Neuronal stem cell (in vitro differentiated cells): ENCODE results near the gene PDCD5.
"Not testable (repeated sequence)": the region's sequence is repeated elsewhere in the genome, so short reads cannot be mapped to it uniquely, and the experiment has no call there.

Experiments
- DNase-seq: peaks from one replicate; pipeline ENCODE4 v3.0.0-alpha.2; 2013; ENCODE audit warnings: low spot score
- H2AFZ ChIP-seq: one replicate; pipeline ENCODE4 v1.6.1; 2013; ENCODE audit warnings: mild to moderate bottlenecking, low read length, inconsistent platforms
- H2AK5ac ChIP-seq: 2 replicates; pipeline ENCODE4 v1.6.1; 2013; ENCODE audit warnings: low read depth, mild to moderate bottlenecking, inconsistent platforms, low read length, moderate library complexity, mixed read lengths
- H2BK120ac ChIP-seq: 2 replicates; pipeline ENCODE4 v1.6.1; 2013; ENCODE audit warnings: low read depth, mild to moderate bottlenecking, inconsistent platforms, low read length, moderate library complexity, mixed read lengths
- H2BK12ac ChIP-seq: one replicate; pipeline ENCODE4 v1.6.1; 2013; ENCODE audit warnings: low read length, inconsistent platforms
- H2BK15ac ChIP-seq: 2 replicates; pipeline ENCODE4 v1.6.1; 2013; ENCODE audit warnings: mild to moderate bottlenecking, low read length, inconsistent platforms, mixed read lengths
- H2BK5ac ChIP-seq: one replicate; pipeline ENCODE4 v1.6.1; 2013; ENCODE audit warnings: inconsistent platforms, mild to moderate bottlenecking, low read length, moderate library complexity
- H3K14ac ChIP-seq: one replicate; pipeline ENCODE4 v1.6.1; 2013; ENCODE audit warnings: low read length, inconsistent platforms
- H3K18ac ChIP-seq: 2 replicates; pipeline ENCODE4 v1.6.1; 2013; ENCODE audit warnings: low read length, inconsistent platforms
- H3K23ac ChIP-seq: 2 replicates; pipeline ENCODE4 v1.6.1; 2013; ENCODE audit warnings: low read depth, mild to moderate bottlenecking, mixed read lengths, low read length, inconsistent platforms; ENCODE audit not compliant: poor library complexity
- H3K27ac ChIP-seq: replicated peaks from 3 replicates; pipeline ENCODE4 v1.5.1; 2013; ENCODE audit warnings: low read length, inconsistent platforms
- H3K27me3 ChIP-seq, 3 experiments: 2 replicates each; pipeline ENCODE4 v1.6.1; 2013; ENCODE audit warnings: low read length in 3 of 3, mild to moderate bottlenecking in 2 of 3, inconsistent platforms in 1 of 3, low read depth in 1 of 3, mixed read lengths in 1 of 3, moderate library complexity in 1 of 3; ENCODE audit not compliant: control insufficient read depth in 3 of 3, insufficient read depth in 3 of 3
- H3K36me3 ChIP-seq, 2 donors: replicated peaks in 1 of 2; 2 replicates each; pipeline ENCODE4 v1.6.1; 2013; ENCODE audit warnings: low read length in 2 of 2; ENCODE audit not compliant: control insufficient read depth in 2 of 2, insufficient read depth in 2 of 2
- H3K4ac ChIP-seq: 2 replicates; pipeline ENCODE4 v1.6.1; 2013; ENCODE audit warnings: inconsistent platforms, mild to moderate bottlenecking, low read length, moderate library complexity
- H3K4me1 ChIP-seq, 2 donors: 1 replicate in 1 of 2; 2 replicates in 1 of 2; pipeline ENCODE4 v1.6.1; 2013; ENCODE audit warnings: low read length in 2 of 2, low read depth in 1 of 2; ENCODE audit not compliant: control insufficient read depth in 2 of 2, insufficient read depth in 1 of 2
- H3K4me2 ChIP-seq: one replicate; pipeline ENCODE4 v1.6.1; 2013; ENCODE audit warnings: mild to moderate bottlenecking, low read length, inconsistent platforms; ENCODE audit not compliant: insufficient read depth, poor library complexity, severe bottlenecking
- H3K4me3 ChIP-seq, 2 donors: 2 replicates each; pipeline ENCODE4 v1.5.1; 2013; ENCODE audit warnings: low read length in 2 of 2, mild to moderate bottlenecking in 2 of 2, inconsistent platforms in 1 of 2, moderate library complexity in 1 of 2
- H3K79me1 ChIP-seq: one replicate; pipeline ENCODE4 v1.6.1; 2013; ENCODE audit warnings: low read depth, mild to moderate bottlenecking, inconsistent platforms, low read length, moderate library complexity
- H3K9ac ChIP-seq: one replicate; pipeline ENCODE4 v1.6.1; 2013; ENCODE audit warnings: mild to moderate bottlenecking, low read depth, low read length, inconsistent platforms; ENCODE audit not compliant: poor library complexity
- H3K9me3 ChIP-seq, 2 donors: replicated peaks in 1 of 2; 2 replicates each; pipeline versions ENCODE3 to v1.6.1; 2013; ENCODE audit warnings: low read length in 2 of 2, mild to moderate bottlenecking in 2 of 2, inconsistent platforms in 1 of 2, low read depth in 1 of 2, mixed read lengths in 1 of 2, moderate library complexity in 1 of 2; ENCODE audit not compliant: control insufficient read depth in 2 of 2, insufficient read depth in 1 of 2
- H4K8ac ChIP-seq: one replicate; pipeline ENCODE4 v1.6.1; 2013; ENCODE audit warnings: low read depth, mild to moderate bottlenecking, inconsistent platforms, low read length, moderate library complexity
- H4K91ac ChIP-seq: one replicate; pipeline ENCODE4 v1.6.1; 2013; ENCODE audit warnings: low read length, low read depth, mild to moderate bottlenecking, inconsistent platforms; ENCODE audit not compliant: poor library complexity
- WGBS, 2 donors: extraction: QIAGEN DNeasy Blood & Tissue Kit; methylation state at CpG; one replicate each; pipeline ENCODE4 v1.1.7; 2013; ENCODE audit warnings: missing lambda C conversion rate in 2 of 2, mixed read lengths in 1 of 2; ENCODE audit not compliant: insufficient read length in 2 of 2, insufficient replicate concordance in 1 of 2; ENCODE audit errors: extremely low coverage in 2 of 2; 5-methylcytosine and 5-hydroxymethylcytosine counted together

The PDCD5 gene

DNA sequence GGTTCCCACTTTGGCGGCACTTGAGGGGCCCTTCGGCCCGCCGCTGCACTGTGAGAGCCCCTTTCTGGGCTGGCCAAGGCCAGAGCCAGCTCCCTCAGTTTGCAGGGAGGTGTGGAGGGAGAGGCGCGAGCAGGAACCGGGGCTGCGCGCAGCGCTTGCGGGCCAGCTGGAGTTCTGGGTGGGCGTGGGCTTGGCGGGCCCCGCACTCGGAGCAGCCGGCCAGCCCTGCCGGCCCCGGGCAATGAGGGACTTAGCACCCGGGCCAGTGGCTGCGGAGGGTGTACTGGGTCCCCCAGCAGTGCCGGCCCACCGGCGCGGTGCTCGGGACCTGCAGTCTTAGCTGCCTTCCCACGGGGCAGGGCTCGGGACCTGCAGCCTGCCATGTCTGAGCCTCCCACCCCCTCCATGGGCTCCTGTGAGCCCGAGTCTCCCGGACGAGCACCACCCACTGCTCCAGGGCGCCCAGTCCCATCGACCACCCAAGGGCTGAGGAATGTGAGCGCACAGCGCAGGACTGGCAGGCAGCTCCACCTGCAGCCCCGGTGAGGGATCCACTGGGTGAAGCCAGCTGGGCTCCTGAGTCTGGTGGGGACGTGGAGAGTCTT is 9.4 kb upstream of the PDCD5 start:
- not testable (repeated sequence) for H3K4me2 ChIP-seq, H2BK5ac ChIP-seq, H3K27ac ChIP-seq, H3K4me3 ChIP-seq, H3K4me1 ChIP-seq, DNase-seq, H2AFZ ChIP-seq, H3K23ac ChIP-seq, H3K18ac ChIP-seq, H4K91ac ChIP-seq, H2BK12ac ChIP-seq, H2BK120ac ChIP-seq, H2BK15ac ChIP-seq, H4K8ac ChIP-seq, H2AK5ac ChIP-seq, H3K14ac ChIP-seq, H3K36me3 ChIP-seq, H3K9ac ChIP-seq, H3K27me3 ChIP-seq, H3K79me1 ChIP-seq, H3K9me3 ChIP-seq, H3K4ac ChIP-seq
- WGBS, 2 donors = no CpG with 5 or more reads among the region's 36 CpGs

GRCh38 chr19:32572700-32573491 is 8.1 kb upstream of the PDCD5 start:
- not testable (repeated sequence) for H3K4me1 ChIP-seq, H3K36me3 ChIP-seq, H2BK12ac ChIP-seq, H3K18ac ChIP-seq, H3K9ac ChIP-seq, H3K9me3 ChIP-seq, H3K4ac ChIP-seq, H3K4me3 ChIP-seq, H3K27me3 ChIP-seq, H3K79me1 ChIP-seq, H4K91ac ChIP-seq, H3K23ac ChIP-seq, H2BK120ac ChIP-seq, H3K4me2 ChIP-seq, H2BK15ac ChIP-seq, H2AK5ac ChIP-seq, H2BK5ac ChIP-seq, DNase-seq, H3K14ac ChIP-seq, H2AFZ ChIP-seq, H3K27ac ChIP-seq, H4K8ac ChIP-seq
- WGBS, 2 donors = no CpG with 5 or more reads among the region's 21 CpGs

- Histone ChIP-seq H3K18ac (no peak overlapping the region), H4K91ac (no peak overlapping the region), H3K27me3 (no peaks in the 10 kb centered on the region), H3K4me3 (no peak overlapping the region), H3K14ac (no peak overlapping the region), H3K36me3 (no peaks in the 10 kb centered on the region), H2BK15ac (no peak overlapping the region), H3K27ac (no peak overlapping the region), H3K4ac (no peak overlapping the region), H3K23ac (no peak overlapping the region), H2BK120ac (no peak overlapping the region), H2AFZ (no peak overlapping the region), H3K4me2 (no peak overlapping the region), H3K9me3 (no peaks in the 10 kb centered on the region), H2AK5ac (no peak overlapping the region), H2BK5ac (no peak overlapping the region), H3K9ac (no peak overlapping the region), H4K8ac (no peak overlapping the region), H3K4me1 (no peaks in the 10 kb centered on the region), H3K79me1 (no peaks in the 10 kb centered on the region), H2BK12ac (no peak overlapping the region)
- DNase-seq = no peak
- no CpG with 5 or more reads among the region's 3 CpGs for WGBS, 2 donors
Observed at GRCh38 chr19:32573492-32573794, 7.5 kb upstream of the PDCD5 start.

DNA sequence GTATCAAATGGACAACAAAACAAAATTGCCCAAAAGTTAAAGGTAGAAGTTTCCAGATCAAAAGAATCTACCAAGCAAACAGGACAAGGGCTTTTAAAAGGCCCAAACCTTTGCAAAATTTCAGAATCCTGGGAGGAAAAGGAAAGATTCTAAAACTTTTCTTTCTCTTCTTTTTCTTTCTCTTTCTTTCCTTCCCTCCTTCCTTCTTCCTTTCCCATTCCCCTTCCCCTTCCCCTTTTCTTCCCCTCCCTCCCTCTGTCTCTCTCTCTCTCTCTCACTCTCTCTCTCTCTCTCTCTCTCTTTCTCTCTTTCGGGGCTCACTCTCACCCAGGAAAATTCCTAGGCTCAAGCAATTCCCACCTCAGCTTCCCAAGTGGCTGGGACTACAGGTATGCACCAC is 4.2 kb upstream of the PDCD5 start:
- Histone ChIP-seq H3K4ac (no peak overlapping the region), H3K27ac (no peak overlapping the region), H2BK120ac (no peak overlapping the region), H3K9ac (no peak overlapping the region), H3K27me3 (peaks cover 0 to 4% (median 0%) of the 10 kb centered on the region in 3 experiments), H4K8ac (no peak overlapping the region), H2BK12ac (no peak overlapping the region), H2BK5ac (no peak overlapping the region), H3K4me1 (no peaks in the 10 kb centered on the region), H3K14ac (no peak overlapping the region), H3K79me1 (peaks cover 4% of the 10 kb centered on the region), H3K4me2 (no peak overlapping the region), H2AFZ (no peak overlapping the region), H3K36me3 (no peaks in the 10 kb centered on the region), H2BK15ac (no peak overlapping the region), H2AK5ac (no peak overlapping the region), H3K4me3 (no peak overlapping the region), H4K91ac (no peak overlapping the region), H3K23ac (no peak overlapping the region), H3K18ac (no peak overlapping the region), H3K9me3 (no peaks in the 10 kb centered on the region)
- DNase-seq = no peak
- WGBS, 2 donors = no CpG with 5 or more reads among the region's 1 CpG
